Measurements from ENCODE around the gene CARHSP1. TPM values are rescaled to one million over a fixed set of nuclear protein-coding genes. Genes with fewer than 3 reads are reported as not detected.
A peak's percentile ranks its signal among the peaks of the same experiment; 100 is the strongest.

Gene CARHSP1
- total RNA-seq, 4 donors from 2014 or later, result 12.4 to 22.3 (median 18.4) TPM

DNA sequence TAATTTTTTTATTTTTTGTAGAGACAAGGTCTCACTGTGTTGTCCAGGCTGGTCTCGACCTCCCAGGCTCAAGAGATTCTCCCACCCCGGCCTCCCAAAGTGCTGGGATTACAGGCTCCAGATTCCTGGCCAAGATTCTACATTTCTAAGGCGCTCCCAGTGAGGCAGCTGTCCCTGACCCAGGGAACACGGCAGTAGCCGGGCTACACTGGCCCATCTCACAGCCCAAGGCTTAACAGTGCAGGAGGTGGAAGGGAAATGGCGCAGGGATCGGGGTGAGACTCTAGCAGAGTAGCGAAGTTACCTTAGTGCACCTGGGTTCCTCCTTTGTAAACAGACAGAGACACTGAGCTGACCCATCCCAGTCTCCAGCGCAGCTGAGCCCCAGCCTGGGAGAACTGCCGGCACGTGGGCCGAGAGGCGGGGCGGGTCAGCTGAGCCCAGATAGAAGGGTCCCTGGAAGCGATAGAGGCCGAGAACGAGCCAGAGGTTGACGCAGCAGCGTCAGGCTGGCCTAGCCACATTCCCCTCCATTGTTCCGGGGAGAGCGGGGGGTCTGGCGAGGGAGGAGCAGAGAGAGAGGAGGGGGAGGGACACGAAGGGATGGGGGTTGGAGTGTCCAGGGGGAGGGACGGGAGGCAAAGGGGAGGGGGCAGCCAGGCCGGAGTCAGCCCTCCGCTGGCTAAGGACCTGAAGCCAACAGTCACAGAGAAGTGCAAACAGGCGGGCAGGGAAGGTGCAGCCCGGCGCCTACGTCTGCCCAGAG lies 2.5 kb downstream of the CARHSP1 start:
- no peak for DNase-seq
- ATAC-seq, result no peak
- Histone ChIP-seq H3K27me3 (peaks cover 32 to 37% (median 34%) of the 10 kb centered on the region in 3 donors), H3K27ac (peak overlapping the region; percentile 69 to 80 (median 76)), H3K4me1 (peaks cover 35 to 39% of the 10 kb centered on the region in 2 donors), H3K36me3 (no peaks in the 10 kb centered on the region), H3K9me3 (no peaks in the 10 kb centered on the region), H3K4me3 (peak overlapping the region; percentile 68 to 94 (median 78))
- in situ Hi-C loops (cut with MboI; ENCODE audit: low sequenced_read_pairs in 4 of 4), result no loop called here
- intact Hi-C loops (cut with DNase I; ENCODE audit: low total_unique reads), result no loop called here
- no peak for TF ChIP-seq POLR2A (IDR thresholded peaks at IDR 0.05)
- no peak for TF ChIP-seq CTCF (IDR thresholded peaks at IDR 0.05 in 4 of 5, conservative IDR thresholded peaks at IDR 0.05 in 1 of 5)

DNA sequence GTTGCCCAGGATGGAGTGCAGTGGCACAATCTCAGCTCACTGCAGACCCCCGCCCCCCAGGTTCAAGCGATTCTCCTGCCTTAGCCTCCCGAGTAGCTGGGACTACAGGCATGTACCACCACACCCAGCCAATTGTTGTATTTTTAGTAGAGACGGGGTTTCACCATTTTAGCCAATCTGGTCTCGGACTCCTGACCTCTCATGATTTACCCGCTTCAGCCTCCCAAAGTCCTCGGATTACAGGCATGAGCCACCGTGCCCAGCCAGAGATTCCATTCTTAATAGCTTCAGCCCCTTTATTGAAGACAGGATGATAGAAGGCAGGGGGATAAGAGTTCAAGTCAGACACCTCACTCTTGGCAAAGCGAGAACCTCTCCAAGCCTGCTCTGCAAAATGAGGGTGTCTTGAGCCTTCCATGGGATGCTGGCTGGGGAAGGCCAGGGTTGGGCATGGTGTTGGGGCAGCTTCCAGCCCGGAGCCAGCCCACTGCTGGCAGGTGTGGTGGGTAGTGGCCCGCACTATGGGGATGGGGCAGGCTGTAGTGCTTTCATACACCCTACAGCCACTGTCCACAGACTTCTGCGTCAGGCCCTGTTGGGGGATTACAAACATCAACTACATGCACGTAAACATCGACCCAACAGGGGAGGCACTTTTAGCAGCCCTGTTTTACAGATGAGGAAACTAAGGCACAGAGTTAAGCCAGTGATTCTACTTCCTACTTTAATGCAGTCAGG lies 3.5 kb downstream of the CARHSP1 start:
- H3K4me3 ChIP-seq, result no peak overlapping the region
- no peaks in the 10 kb centered on the region for H3K9me3 ChIP-seq
- H3K36me3 ChIP-seq, result no peaks in the 10 kb centered on the region
- peaks cover 32 to 37% (median 34%) of the 10 kb centered on the region in 3 donors for H3K27me3 ChIP-seq
- intact Hi-C loops (cut with DNase I; ENCODE audit: low total_unique reads), result no loop called here
- H3K4me1 ChIP-seq, result peaks cover 35 to 39% of the 10 kb centered on the region in 2 donors
- TF ChIP-seq POLR2A (IDR thresholded peaks at IDR 0.05) (no peak), CTCF (IDR thresholded peaks at IDR 0.05 in 4 of 5, conservative IDR thresholded peaks at IDR 0.05 in 1 of 5) (no peak)
- H3K27ac ChIP-seq, result peak overlapping the region; percentile 2 to 80 (median 50)
- in situ Hi-C loops (cut with MboI; ENCODE audit: low sequenced_read_pairs in 4 of 4), result no loop called here
- no peak for DNase-seq
- no peak for ATAC-seq

- DNase-seq (no peak), ATAC-seq (no peak)
- no peaks in the 10 kb centered on the region for H3K36me3 ChIP-seq
- peaks cover 32 to 37% (median 34%) of the 10 kb centered on the region in 3 donors for H3K27me3 ChIP-seq
- no peaks in the 10 kb centered on the region for H3K9me3 ChIP-seq
- intact Hi-C loops (cut with DNase I; ENCODE audit: low total_unique reads) (no loop called here), in situ Hi-C loops (cut with MboI; ENCODE audit: low sequenced_read_pairs in 4 of 4) (no loop called here)
- no peak overlapping the region for H3K4me3 ChIP-seq
- H3K27ac ChIP-seq, result peak overlapping the region; percentile 2 to 73 (median 45)
- H3K4me1 ChIP-seq, result peaks cover 38 to 39% of the 10 kb centered on the region in 2 donors
- no peak for TF ChIP-seq CTCF (IDR thresholded peaks at IDR 0.05 in 4 of 5, conservative IDR thresholded peaks at IDR 0.05 in 1 of 5)
- TF ChIP-seq POLR2A (IDR thresholded peaks at IDR 0.05), result no peak
Measured at GRCh38 chr16:8864480-8865110, 4.2 kb downstream of the CARHSP1 start.

DNA sequence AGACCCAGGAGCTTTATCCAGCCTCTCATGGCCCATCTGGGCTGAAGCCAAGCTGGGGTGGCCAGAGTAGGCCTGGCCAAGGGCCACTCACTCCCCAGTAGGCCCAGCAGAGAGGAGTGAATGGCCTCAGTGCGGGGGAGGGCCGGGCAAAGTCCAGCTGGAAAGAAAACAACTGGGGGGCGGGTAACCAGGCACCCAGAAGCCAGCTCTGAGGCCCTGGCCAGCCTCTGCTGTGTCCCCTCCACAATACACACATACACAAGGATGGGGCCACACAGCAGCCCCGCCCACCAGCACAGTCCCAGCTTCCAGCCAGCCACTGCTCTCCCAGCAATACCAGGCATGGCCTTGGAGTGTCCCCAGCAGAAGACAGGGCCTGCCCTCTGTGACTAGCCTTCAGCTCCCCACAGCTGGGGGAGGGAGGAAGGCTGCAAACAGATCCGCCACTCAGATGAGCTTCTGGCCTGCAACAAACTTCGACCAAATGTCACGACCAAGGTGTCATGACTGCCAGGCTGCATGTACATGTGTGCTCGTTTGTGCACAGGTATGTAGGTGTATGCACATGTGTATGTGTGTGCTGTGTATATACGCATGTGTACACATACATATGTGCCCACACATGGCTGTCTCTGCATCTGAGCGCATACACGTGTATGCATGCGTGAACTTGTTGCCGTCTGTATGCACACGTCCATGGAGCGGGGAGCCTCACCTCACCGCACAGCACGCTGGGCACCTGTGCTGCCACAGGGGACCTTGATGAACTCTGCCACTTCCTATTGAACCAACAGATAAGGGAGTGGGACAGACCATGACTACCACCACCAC lies 5.0 kb downstream of the CARHSP1 start:
- peaks cover 33 to 41% of the 10 kb centered on the region in 2 donors for H3K4me1 ChIP-seq
- H3K27me3 ChIP-seq, result peaks cover 30 to 37% (median 34%) of the 10 kb centered on the region in 3 donors
- H3K27ac ChIP-seq, result peak overlapping the region in 3 of 4 donors; percentile 27 to 73 (median 63)
- ATAC-seq (no peak), DNase-seq (no peak)
- in situ Hi-C loops (cut with MboI; ENCODE audit: low sequenced_read_pairs in 4 of 4) (no loop called here), intact Hi-C loops (cut with DNase I; ENCODE audit: low total_unique reads) (no loop called here)
- H3K36me3 ChIP-seq, result no peaks in the 10 kb centered on the region
- no peak for TF ChIP-seq POLR2A (IDR thresholded peaks at IDR 0.05)
- no peak for TF ChIP-seq CTCF (IDR thresholded peaks at IDR 0.05 in 4 of 5, conservative IDR thresholded peaks at IDR 0.05 in 1 of 5)
- H3K4me3 ChIP-seq, result no peak overlapping the region
- no peaks in the 10 kb centered on the region for H3K9me3 ChIP-seq
